ENCODE results near the gene PREX1.

PREX1 gene

GRCh38 chr20:48634641-48635040 is 193.2 kb downstream of the PREX1 start:
- TF ChIP-seq ZNF274 (IDR thresholded peaks at IDR 0.05; ENCODE audit: low read depth, low read length): no peak
- H3K4me3 ChIP-seq (ENCODE audit: low read length): no peak overlapping the region

DNA sequence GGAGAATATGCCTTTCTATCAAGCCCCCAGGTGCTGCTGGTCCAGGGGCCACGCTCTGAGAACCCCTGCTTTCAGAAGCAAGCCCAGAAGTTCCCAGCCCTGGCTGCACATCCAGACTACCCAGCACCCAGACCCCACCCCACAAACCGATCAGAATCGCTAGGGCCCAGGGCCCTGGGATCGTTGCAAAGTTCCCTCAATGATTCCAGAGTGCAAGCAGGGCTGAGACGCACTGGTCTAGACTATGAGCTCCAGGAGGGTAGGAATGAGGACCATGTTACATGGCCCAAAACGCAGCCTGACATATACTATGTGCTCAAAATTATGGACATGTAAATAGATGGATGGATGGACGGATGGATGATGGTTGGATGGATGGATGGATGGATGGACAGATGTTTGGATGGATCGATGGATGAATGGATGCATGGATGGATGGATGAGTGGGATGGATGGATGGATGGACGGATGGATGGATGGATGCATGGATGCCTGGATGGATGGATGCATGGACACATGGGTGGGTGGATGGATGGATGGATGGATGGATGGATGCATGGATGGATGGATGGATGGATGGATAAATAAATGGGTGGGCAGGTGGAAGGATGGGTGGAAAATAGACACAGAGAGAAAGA is 194.1 kb downstream of the PREX1 start:
- no peak for TF ChIP-seq ZNF274 (IDR thresholded peaks at IDR 0.05; ENCODE audit: low read depth, low read length)
- H3K4me3 ChIP-seq (ENCODE audit: low read length): no peak overlapping the region

- no peak for TF ChIP-seq ZNF274 (IDR thresholded peaks at IDR 0.05; ENCODE audit: low read depth, low read length)
- no peak overlapping the region for H3K4me3 ChIP-seq (ENCODE audit: low read length)
Observed at GRCh38 chr20:48632825-48633619, 194.8 kb downstream of the PREX1 start.

DNA sequence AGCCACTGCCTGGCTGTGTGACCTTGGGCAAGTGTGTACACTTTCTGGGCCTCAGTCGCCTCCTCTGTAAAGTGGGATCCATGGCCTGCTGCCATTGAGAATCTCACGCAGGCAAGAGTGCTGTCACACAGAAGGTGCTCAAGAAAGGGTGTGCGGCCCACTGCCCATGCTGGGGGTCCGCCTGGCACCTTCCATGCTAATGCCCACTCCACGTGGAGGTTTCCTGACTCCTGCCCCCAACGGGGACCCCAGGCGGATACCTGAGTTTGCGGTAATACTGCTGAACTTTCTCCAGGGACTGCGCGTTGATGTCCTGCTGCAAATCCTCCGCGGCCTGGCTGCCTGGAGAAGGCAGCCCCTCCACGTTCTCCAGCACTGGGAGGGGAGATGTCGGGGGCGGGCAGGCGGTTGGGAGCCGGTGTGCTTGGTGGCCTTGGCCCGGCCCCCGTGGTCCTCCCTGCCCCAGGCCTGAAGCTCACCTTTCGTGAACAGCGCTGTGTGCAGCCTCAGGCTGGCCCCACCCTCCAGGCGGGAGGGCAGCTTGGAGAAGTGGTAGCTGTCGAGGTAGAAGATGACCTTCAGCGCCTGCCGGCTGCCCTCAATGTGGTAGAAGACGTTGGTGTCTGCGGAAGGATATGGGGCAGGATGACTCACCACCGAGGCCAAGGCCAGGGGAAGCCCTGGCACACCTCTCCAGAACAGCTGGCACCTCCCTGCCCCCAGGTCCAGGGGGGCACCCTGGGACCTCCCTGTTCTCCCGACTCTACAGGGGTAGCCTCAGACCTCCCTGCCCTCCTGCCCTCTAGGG is 195.6 kb downstream of the PREX1 start:
- H3K4me3 ChIP-seq (ENCODE audit: low read length): no peak overlapping the region
- TF ChIP-seq ZNF274 (IDR thresholded peaks at IDR 0.05; ENCODE audit: low read depth, low read length): no peak

- TF ChIP-seq ZNF274 (IDR thresholded peaks at IDR 0.05; ENCODE audit: low read depth, low read length): no peak
- H3K4me3 ChIP-seq (ENCODE audit: low read length): no peak overlapping the region
Observed at GRCh38 chr20:48631114-48632016, 196.4 kb downstream of the PREX1 start.

- TF ChIP-seq ZNF274 (IDR thresholded peaks at IDR 0.05; ENCODE audit: low read depth, low read length): no peak
- no peak overlapping the region for H3K4me3 ChIP-seq (ENCODE audit: low read length)
Observed at GRCh38 chr20:48630342-48631075, 197.3 kb downstream of the PREX1 start.

DNA sequence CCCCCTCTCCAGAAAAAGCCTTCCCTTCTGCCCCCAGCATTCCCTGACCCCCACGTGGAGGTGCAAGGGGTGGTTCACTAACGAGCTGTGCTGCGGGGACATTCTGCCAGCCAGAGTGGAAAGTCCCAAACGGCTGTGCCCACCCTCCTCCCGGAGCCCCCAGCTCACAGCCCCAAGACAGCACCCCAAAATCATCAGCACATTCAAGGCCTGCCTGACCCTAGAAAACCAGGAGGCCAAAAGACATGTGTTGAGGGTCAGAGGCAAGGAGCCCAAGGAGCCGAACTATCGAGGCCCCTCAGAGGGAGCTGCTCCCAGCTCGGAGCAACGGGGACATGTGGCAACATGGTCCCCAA is 197.9 kb downstream of the PREX1 start:
- H3K4me3 ChIP-seq (ENCODE audit: low read length): no peak overlapping the region
- TF ChIP-seq ZNF274 (IDR thresholded peaks at IDR 0.05; ENCODE audit: low read depth, low read length): no peak

DNA sequence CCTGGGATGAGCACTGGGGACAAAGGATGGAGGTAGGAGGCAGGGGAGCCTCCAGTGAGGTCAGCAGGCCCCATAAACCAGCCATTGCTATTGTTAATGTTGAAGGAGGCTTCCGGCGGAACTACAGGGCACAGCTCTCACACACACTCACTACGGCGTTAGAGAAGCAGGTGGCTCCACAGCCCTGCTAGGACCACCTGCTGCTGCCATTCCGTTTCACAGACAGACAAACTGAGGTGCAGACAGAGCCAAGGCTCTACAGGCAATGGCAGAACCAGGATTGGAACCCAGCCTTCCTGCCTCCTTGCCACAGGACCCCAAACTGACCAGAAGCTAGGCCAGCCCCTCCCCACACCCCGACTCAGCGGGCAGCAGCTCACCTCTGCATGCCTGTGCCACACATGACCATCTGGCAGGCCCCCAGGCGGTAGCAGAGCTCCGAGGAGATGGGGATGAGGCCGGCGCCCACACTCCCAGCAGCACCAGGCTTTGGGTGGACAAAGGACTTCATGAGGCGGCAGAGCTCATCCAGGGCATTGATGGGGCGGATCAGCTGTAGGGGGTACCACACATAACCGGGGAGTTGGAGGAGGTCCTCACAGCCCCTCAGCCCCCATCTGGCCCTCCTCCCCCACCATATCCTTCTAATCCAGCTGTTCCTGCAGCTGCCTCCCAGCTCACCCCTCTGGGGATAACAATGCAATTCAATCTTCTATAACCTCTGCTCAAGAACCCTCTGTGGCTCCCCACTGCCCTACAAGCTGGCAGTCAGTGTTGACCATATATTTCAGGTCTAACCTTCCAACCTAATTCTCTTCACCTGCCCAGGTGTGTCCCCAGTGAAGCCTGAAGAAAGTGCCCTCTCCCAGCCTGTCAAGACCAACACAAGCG is 198.5 kb downstream of the PREX1 start:
- H3K4me3 ChIP-seq (ENCODE audit: low read length): no peak overlapping the region
- TF ChIP-seq ZNF274 (IDR thresholded peaks at IDR 0.05; ENCODE audit: low read depth, low read length): no peak

GRCh38 chr20:48627737-48628128 is 200.1 kb downstream of the PREX1 start:
- TF ChIP-seq ZNF274 (IDR thresholded peaks at IDR 0.05; ENCODE audit: low read depth, low read length): no peak
- no peak overlapping the region for H3K4me3 ChIP-seq (ENCODE audit: low read length)

GRCh38 chr20:48626938-48627736 is 200.7 kb downstream of the PREX1 start:
- no peak for TF ChIP-seq ZNF274 (IDR thresholded peaks at IDR 0.05; ENCODE audit: low read depth, low read length)
- H3K4me3 ChIP-seq (ENCODE audit: low read length): no peak overlapping the region

GRCh38 chr20:48626226-48626937 is 201.4 kb downstream of the PREX1 start:
- TF ChIP-seq ZNF274 (IDR thresholded peaks at IDR 0.05; ENCODE audit: low read depth, low read length): no peak
- H3K4me3 ChIP-seq (ENCODE audit: low read length): no peak overlapping the region

Data from GM08714 (cell line).